Right kidney (tissue), 1 donor: ENCODE data around the gene CDK5.
"Not testable (repeated sequence)": the region's sequence is repeated elsewhere in the genome, so short reads cannot be mapped to it uniquely, and the experiment has no call there.

Experiments used
- DNase-seq: peaks from one replicate; pipeline ENCODE4 v3.0.0-alpha.2; 2016

The CDK5 gene

DNA sequence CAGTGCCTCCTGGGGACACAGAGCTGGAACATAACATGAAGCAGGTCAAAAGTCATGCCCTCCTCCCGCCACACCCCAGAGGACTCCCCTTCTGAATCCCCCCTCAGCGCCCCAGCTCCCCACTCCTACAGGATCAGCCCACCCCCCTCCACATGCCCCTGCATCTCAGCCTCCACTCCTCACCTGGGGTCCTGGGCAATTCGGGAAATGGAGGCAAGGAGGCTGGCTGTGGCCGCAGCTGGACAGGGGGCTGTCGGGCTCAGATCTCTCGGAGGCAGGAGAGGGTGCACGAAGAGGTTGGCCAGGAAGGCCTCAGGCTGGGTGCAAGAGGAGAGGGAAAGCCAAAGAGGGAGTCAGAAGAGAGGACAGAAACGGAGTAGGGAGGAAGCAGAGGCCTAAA is 41.2 kb downstream of the CDK5 start:
- no peak for DNase-seq

- no peak for DNase-seq
Measured at GRCh38 chr7:151015967-151016366, 41.7 kb downstream of the CDK5 start.

- no peak for DNase-seq
Measured at GRCh38 chr7:151014950-151015349, 42.7 kb downstream of the CDK5 start.

- peak; percentile 61 for DNase-seq
Measured at GRCh38 chr7:151013733-151014497, 43.8 kb downstream of the CDK5 start.

- no peak for DNase-seq
Measured at GRCh38 chr7:151013356-151013732, 44.4 kb downstream of the CDK5 start.

DNA sequence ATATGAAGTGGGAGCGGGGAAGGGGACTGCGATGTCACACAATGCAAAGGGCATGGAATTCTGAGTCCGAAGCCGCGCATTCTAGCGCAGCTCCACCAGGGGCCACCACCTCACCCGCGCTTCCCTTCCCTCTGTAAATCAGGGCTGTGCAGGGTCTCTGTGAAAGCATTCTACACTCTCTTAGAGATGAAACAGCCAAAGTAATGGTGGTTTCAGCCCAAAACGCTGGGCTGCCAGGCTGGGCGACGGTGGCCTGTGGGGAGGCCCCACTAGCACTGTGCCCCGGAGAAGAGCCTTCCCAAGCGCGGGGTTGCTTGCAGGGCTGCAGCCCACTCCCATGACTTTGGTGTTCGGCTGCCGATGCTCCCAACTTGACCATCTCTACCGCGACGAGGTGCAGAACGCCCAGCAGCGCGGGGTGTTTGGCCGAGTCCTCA is 44.8 kb downstream of the CDK5 start:
- DNase-seq = peak; percentile 60

DNA sequence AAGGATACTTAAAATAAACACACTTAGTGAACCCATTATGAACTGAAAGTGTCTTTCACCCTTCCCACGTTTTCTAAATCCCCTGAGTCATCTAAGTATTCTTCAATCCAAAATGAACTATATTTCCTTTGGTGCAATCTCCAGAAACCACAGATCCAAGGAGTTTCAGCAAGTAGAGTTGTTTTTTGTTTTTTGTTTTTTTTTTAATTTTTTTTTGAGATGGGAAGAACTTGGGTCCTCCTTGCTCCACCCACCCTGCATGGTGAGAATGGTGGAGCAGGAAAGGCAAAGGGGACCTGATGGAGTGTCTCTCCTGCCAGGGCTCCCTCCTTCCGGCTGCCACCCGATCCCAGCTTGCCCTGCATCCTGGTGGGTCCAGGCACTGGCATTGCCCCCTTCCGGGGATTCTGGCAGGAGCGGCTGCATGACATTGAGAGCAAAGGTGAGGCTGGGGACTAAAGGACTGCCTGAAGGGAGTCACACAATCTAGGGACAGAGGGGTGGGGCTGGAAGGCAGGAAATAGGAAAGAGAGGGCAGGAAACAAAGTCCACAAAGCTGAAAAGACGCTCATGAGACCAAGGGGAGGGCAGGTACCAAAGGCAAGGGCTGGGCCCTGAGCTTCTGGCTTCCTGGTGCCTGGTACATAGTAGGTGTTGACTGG is 45.5 kb downstream of the CDK5 start:
- no peak for DNase-seq

DNA sequence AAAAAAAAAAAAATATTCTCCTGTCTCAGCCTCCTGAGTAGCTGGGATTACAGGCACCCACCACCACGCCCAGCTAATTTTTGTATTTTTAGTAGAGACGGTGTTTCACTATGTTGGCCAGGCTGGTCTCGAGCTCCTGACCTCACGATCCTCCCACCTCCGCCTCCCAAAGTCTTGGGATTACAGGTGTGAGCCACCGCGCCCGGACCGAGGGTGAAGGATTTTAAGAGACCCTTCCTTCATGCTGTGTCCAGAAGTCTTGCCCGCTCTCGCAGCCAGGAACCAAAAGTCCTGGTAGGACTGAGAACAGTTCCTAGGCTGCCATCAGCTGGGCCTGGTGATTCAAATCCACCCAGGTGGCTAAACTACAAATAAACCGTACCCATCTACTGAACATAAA is 46.1 kb downstream of the CDK5 start:
- not testable (repeated sequence) for DNase-seq

DNA sequence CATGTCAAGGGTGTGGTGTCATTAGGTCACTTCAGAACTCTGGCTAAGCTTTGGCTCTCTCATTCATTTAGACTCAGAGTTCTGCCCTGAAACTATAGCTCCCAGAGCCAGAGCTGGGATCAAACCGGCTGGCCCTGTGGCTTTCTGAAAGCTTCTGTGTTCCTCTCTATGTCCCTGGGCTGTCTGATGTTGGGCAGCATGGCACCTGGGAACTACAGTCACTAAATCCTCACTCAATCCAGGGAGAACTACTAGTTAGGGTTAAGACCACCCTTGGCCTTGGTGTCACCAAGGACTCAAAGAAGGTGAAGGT is 46.6 kb downstream of the CDK5 start:
- no peak for DNase-seq

GRCh38 chr7:151010307-151011096 is 47.2 kb downstream of the CDK5 start:
- peak; percentile 56 for DNase-seq

- no peak for DNase-seq
Measured at GRCh38 chr7:151010037-151010306, 47.7 kb downstream of the CDK5 start.

DNA sequence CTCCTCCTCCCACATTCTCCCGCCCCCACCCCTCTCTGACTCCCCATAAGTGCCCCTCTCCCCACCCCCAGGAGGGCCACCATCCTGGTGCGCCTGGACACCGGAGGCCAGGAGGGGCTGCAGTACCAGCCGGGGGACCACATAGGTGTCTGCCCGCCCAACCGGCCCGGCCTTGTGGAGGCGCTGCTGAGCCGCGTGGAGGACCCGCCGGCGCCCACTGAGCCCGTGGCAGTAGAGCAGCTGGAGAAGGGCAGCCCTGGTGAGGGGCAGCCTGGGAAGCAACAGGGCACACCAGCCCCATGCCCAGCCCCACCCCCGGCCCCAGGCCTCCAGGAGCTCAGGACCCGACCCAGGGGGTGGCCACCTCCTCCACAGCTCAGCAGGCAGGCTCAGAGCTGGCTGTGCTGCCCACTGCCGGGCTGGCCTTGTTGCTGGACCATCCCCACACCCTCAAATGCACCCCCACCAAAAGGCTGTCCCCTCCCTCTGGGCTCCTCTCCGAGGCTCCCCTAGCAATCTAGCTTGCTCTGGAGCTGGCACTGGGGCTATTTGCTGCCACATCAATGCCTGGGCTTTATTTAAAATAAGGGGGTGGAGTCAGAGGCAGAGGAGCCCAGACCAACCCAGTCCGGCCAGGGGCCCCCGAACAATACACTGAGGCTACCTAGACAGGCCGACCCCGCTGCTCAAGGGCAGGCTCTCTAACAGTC is 48.2 kb downstream of the CDK5 start:
- no peak for DNase-seq

GRCh38 chr7:151008511-151009323 is 49.0 kb downstream of the CDK5 start:
- DNase-seq = peak; percentile 54

GRCh38 chr7:151008143-151008510 is 49.6 kb downstream of the CDK5 start:
- DNase-seq = no peak

DNA sequence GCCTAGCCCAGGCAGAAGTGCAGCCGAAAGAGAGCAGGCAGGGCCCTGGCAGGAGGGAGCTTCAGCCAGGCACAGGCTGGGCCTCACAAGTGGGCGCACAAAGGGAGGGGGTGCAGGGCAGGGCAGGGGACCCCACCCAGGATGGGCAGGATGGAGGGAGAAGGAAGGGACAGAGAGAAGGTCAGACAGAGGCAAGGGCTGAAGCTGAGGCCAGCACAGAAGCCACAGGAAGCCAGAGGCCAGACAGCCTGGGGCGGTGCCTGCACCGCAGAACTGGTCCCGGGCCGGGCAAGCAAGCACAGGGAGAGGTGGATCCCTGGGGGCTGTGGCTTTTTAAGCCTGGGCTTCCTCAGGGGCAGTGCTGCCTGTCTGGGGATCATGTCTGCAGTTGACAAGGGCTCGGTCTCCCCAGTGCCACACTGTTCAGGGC is 50.2 kb downstream of the CDK5 start:
- DNase-seq = no peak

- DNase-seq = no peak
Measured at GRCh38 chr7:151006590-151007300, 51.0 kb downstream of the CDK5 start.

GRCh38 chr7:151005566-151005965 is 52.1 kb downstream of the CDK5 start:
- no peak for DNase-seq
